Central memory CD8-positive, alpha-beta T cell (primary cell): ENCODE data around the gene AVP.

Experiments
- ATAC-seq: fragments of 150-1000 bp; cut with Tn5 transposase; replicated peaks from 2 replicates; pipeline ENCODE4 v1.10.0; 2022; ENCODE audit warnings: mild to moderate bottlenecking, moderate FRiP score, moderate number of reproducible peaks; ENCODE audit not compliant: poor library complexity, severe bottlenecking; ENCODE audit errors: extremely low read depth
- DNase-seq, 2 donors: peaks; one replicate each; pipeline ENCODE4 v3.0.0; 2021; ENCODE audit warnings: low spot score in 2 of 2
- H3K27ac Mint-ChIP-seq: one replicate; pipeline ENCODE4 v1.8.0; 2022; ENCODE audit warnings: low read depth, mild to moderate bottlenecking, moderate library complexity, mixed read lengths
- H3K27me3 Mint-ChIP-seq: one replicate; pipeline ENCODE4 v1.8.0; 2022; ENCODE audit warnings: mixed read lengths
- H3K36me3 Mint-ChIP-seq: one replicate; pipeline ENCODE4 v1.8.0; 2022; ENCODE audit warnings: mild to moderate bottlenecking, moderate library complexity, mixed read lengths; ENCODE audit not compliant: insufficient read depth
- H3K4me1 Mint-ChIP-seq: one replicate; pipeline ENCODE4 v1.8.0; 2022; ENCODE audit warnings: mixed read lengths
- H3K4me3 Mint-ChIP-seq: one replicate; pipeline ENCODE4 v1.8.0; 2022; ENCODE audit warnings: mild to moderate bottlenecking, moderate library complexity, mixed read lengths
- H3K9me3 Mint-ChIP-seq: one replicate; pipeline ENCODE4 v1.8.0; 2022; ENCODE audit warnings: mixed read lengths

AVP gene

DNA sequence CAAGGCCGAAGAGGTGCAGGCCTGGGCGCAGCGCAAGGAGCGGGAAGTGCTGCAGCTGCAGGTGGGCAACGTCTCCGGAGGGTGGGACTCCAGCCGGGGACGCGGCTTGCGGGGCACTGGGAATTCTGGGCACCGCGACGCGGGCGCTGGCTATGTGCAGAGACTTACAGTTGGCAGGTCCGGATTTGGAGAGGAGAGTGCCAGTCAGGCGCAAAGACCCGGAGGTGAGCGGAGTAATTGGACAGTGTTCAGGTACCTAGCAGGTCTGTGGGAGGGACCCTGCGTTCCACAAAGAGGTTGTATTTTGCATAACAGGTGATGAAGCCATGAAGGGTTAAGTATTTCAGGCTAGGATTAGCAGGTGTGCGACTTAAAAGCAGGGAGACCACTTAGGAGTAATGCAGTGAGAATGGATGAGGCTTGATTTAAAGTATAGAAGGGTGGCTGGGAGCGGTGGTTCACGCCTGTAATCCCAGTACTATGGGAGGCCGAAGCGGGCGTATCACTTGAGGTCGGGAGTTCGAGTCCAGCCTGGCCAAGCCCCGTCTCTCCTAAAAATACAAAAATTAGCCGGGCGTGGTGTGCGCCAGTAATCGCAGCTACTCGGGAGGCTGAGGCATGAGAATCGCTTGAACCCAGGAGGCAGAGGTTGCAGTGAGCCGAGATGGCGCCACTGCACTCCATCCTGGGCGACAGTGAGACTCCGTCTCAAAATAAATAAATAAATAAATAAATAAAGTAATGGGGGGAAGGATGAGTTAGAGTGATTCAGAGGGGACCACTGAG lies 37.7 kb downstream of the AVP start:
- Mint-ChIP-seq H3K27ac (peak overlapping the region; percentile 80), H3K9me3 (no peaks in the 10 kb centered on the region), H3K36me3 (peaks cover 24% of the 10 kb centered on the region), H3K27me3 (no peaks in the 10 kb centered on the region), H3K4me1 (peaks cover 15% of the 10 kb centered on the region), H3K4me3 (peak overlapping the region; percentile 85)
- ATAC-seq: peak; percentile 8
- no peak for DNase-seq

DNA sequence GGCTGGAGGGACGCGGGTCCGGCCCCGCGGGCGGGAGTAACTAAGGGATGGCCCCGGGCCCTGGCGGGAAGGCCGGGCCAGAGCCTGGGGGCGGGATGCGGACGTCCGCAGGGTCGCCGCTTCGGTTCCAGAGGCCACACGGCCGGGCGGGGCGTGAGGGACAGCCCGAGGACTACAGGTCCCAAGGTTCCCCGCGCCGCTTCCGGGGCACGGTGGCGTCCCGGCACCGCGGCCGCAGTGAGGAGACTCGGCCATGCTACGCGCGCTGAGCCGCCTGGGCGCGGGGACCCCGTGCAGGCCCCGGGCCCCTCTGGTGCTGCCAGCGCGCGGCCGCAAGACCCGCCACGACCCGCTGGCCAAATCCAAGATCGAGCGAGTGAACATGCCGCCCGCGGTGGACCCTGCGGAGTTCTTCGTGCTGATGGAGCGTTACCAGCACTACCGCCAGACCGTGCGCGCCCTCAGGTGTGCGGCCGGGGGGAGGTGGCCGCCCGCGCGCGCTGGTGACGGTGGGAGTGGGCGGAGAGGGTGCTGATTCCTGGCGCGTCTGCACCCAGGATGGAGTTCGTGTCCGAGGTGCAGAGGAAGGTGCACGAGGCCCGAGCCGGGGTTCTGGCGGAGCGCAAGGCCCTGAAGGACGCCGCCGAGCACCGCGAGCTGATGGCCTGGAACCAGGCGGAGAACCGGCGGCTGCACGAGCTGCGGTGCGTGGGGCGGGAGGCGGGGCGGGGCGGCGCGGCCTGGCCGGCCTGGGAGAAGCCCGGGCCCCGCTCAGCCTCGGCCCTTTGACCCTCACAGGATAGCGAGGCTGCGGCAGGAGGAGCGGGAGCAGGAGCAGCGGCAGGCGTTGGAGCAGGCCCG lies 38.5 kb downstream of the AVP start, which contains the start of gene MRPS26:
TSS of gene MRPS26 (plus strand) at position 237 of the 861 bp plus-strand sequence. CDS start at position 254, 17 bp downstream.
- Mint-ChIP-seq H3K36me3 (peaks cover 26% of the 10 kb centered on the region), H3K4me3 (peak within 1 kb of the TSS; percentile 85), H3K27me3 (no peaks in the 10 kb centered on the region), H3K27ac (peak within 1 kb of the TSS; percentile 80), H3K9me3 (no peaks in the 10 kb centered on the region), H3K4me1 (peaks cover 15% of the 10 kb centered on the region)
- DNase-seq: peak; percentile 41 to 62
- ATAC-seq: peak; percentile 91

DNA sequence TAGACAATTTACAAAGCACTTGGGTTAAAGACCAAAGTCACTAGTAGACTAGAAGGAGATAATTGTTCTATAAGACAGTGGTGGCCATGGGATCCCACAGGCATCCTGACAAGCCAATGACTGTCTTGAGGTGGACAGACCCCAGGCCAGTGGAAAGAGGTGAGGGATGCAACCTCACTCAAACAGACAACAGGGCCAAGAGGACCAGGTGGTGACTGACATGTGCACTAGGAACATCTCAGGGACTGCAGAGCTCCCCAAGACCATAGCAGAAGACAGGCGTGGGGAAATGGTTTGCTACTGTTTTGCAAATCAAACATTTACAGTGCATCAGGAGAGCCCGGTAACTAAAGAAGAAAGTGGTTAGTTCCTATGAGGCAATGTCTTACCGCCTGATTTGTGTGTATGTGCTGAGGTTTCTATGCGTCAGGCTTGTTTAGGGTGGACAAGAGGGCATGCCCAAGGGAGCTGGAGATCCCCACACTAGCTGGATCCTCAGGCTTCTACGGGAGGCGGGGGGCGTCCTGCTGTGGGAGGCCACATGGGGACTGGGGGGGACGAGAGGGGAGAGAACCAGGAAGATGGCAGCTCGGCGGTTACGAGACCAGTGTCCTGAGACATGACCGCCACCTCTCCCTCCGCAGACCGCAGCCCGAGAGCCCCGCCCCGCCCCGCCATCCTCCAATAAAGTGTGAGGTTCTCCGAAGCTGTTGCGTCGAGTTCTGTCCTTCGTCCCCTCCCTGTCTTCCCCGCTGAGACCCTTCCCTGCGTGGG lies 39.3 kb downstream of the AVP start:
- peak; percentile 16 to 33 for DNase-seq
- no peaks in the 10 kb centered on the region for H3K27me3 Mint-ChIP-seq
- peak overlapping the region; percentile 42 for H3K27ac Mint-ChIP-seq

DNA sequence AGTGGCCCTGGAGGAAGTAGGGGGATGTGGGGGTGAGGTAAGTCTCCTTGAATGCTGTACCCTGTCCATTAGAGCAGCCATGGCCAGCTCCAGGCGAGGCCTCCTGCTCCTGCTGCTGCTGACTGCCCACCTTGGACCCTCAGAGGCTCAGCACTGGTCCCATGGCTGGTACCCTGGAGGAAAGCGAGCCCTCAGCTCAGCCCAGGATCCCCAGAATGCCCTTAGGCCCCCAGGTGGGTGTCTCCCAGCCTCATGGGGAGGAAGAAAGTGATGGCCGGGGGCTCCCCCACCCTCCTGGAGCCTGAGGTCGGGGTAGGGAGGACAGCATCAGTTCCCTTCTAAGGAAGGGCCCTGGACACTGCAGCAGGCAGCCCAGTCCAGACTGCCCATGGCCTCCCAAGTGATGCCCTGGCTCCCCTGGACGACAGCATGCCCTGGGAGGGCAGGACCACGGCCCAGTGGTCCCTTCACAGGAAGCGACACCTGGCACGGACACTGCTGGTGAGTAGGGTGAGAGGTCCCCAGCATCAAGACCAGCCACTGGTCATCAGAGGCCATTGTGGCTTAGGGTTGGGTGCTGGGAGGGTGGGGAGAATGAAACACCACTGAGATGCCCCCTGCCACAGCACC lies 40.1 kb downstream of the AVP start:
- DNase-seq (no peak), ATAC-seq (no peak)
- H3K27ac Mint-ChIP-seq: peak overlapping the region; percentile 42
- peaks cover 28% of the 10 kb centered on the region for H3K36me3 Mint-ChIP-seq
- peaks cover 15% of the 10 kb centered on the region for H3K4me1 Mint-ChIP-seq
- no peaks in the 10 kb centered on the region for H3K9me3 Mint-ChIP-seq
- H3K27me3 Mint-ChIP-seq: no peaks in the 10 kb centered on the region
- peak overlapping the region; percentile 85 for H3K4me3 Mint-ChIP-seq

More for the DNA sequence above, 39.3 kb downstream of the AVP start:
- Mint-ChIP-seq H3K36me3 (peaks cover 27% of the 10 kb centered on the region), H3K4me1 (peaks cover 15% of the 10 kb centered on the region), H3K9me3 (no peaks in the 10 kb centered on the region), H3K4me3 (peak overlapping the region; percentile 85)
- peak; percentile 54 for ATAC-seq

DNA sequence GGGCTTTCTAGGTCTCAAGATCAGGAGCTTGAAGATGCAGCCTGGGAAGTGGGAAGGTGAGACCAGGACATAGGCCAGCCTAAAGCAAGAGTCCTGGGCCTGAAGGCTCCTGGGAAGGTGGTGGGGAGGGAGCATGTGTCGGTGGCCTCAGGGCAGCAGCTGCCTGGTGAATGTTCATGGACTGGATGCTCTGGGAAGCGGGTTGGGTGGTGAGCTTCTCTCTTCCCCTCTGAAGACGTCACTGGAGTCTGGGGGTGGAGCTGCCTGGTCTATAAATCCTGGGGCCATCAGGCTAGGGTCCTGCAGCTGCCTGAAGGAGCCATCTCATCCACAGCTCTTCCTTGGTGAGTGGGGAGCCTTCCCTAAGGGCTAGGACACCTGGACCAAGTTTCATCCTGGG lies 41.2 kb downstream of the AVP start, which contains the start of gene GNRH2:
TSS of gene GNRH2 (plus strand) at position 301 of the 400 bp plus-strand sequence. CDS start 793 bp downstream, outside the sequence.
- Mint-ChIP-seq H3K4me3 (no peak within 1 kb of the TSS), H3K4me1 (peaks cover 15% of the 10 kb centered on the region), H3K36me3 (peaks cover 33% of the 10 kb centered on the region), H3K27ac (no peak within 1 kb of the TSS), H3K27me3 (no peaks in the 10 kb centered on the region), H3K9me3 (no peaks in the 10 kb centered on the region)
- no peak for ATAC-seq
- DNase-seq: no peak

DNA sequence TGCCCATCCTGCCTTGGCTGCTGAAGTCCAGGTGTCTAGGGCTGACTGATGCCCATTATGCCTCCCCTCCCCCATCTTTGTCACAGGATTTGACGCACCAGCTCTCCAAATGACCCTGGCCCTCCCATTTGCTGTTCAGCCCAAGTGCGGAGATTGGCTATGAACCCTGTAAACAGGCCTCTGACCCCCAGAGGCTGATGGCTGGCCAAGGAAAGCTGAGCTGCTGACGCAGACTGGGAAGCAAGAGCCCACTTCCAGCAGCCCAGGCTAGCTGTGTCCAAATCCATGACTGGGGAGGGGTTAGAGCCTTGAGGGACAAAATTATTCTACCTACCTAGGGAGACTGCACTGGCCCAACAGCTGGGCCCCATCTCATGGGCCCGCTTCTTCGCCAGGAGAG lies 41.9 kb downstream of the AVP start:
- Mint-ChIP-seq H3K4me3 (no peak overlapping the region), H3K4me1 (peaks cover 15% of the 10 kb centered on the region), H3K9me3 (no peaks in the 10 kb centered on the region), H3K27ac (no peak overlapping the region), H3K27me3 (no peaks in the 10 kb centered on the region), H3K36me3 (peaks cover 30% of the 10 kb centered on the region)
- ATAC-seq (no peak), DNase-seq (no peak)

DNA sequence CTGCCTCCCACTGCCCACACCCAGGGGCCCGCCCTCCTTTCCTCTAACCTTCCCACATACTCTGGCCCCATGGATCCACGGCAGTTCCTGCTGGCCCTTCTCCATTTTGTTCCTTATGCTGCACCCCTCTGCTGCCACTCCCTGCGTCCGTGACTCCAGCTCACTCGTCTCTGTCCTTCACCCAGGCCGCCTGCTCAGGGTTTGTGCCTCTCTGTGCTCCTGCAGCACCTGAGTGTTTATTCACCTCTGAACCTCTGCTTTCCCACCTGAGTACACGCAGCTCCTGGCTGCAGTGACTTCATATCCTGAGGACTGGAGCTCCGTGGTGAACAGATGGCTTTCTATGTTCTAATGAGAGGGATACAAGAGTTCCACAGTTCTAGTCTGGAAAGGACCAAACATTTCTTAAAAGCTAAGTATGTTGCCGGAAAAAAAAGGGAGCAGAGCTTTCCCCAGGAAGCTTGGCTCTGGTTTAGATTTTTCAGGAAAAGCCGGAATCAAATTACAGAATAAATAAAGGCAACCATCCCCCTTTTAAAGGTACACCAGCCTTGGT lies 42.6 kb downstream of the AVP start:
- ATAC-seq (no peak), DNase-seq (no peak)
- Mint-ChIP-seq H3K4me3 (no peak overlapping the region), H3K4me1 (peaks cover 12% of the 10 kb centered on the region), H3K27ac (peak overlapping the region; percentile 55), H3K36me3 (peaks cover 33% of the 10 kb centered on the region), H3K27me3 (no peaks in the 10 kb centered on the region), H3K9me3 (no peaks in the 10 kb centered on the region)

DNA sequence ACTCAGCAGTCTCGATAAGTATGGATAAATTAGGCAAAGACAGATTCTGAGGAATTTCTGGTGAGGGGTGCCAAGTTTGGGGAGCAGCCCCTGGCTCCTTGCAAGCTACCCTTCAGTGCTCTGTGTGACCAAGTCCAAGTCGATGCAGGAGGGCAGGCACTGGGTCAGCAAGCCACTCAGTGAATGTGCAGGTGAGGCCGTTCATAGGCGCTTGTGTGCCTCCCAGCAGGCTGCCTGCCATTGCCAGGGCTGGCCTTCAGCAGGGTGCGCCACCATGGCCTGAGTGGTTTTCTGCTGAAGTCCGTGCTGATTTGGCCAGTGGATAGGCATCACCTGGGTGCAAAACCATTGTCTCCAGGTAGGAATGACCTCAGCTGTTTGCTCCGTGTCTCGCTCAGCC lies 44.4 kb downstream of the AVP start:
- Mint-ChIP-seq H3K27ac (peak overlapping the region; percentile 33), H3K9me3 (no peaks in the 10 kb centered on the region), H3K27me3 (no peaks in the 10 kb centered on the region), H3K4me3 (no peak overlapping the region), H3K4me1 (peaks cover 3% of the 10 kb centered on the region), H3K36me3 (peaks cover 38% of the 10 kb centered on the region)
- DNase-seq (no peak), ATAC-seq (no peak)

DNA sequence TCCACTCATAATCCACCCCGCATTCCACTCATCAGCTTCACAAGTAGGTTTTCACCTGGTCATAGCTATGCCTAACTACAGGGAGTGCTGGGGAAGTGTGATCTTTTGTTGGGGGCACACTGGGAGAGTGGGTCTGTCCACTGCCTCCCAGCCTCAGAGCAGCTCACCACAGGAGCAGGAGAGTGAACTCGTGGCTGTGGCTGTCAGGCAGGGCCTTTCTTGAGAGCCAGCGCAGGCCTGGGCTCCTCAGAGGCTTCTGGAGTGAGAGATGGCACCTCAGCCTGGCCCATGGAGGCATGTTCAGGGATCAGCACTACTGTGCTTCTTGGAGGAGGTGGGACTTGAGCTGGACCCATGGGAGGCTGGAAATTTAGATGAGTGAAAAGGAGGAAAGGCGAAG lies 45.1 kb downstream of the AVP start:
- DNase-seq (no peak), ATAC-seq (no peak)
- Mint-ChIP-seq H3K4me1 (no peaks in the 10 kb centered on the region), H3K36me3 (peaks cover 38% of the 10 kb centered on the region), H3K27me3 (no peaks in the 10 kb centered on the region), H3K9me3 (no peaks in the 10 kb centered on the region), H3K4me3 (no peak overlapping the region), H3K27ac (peak overlapping the region; percentile 21)

DNA sequence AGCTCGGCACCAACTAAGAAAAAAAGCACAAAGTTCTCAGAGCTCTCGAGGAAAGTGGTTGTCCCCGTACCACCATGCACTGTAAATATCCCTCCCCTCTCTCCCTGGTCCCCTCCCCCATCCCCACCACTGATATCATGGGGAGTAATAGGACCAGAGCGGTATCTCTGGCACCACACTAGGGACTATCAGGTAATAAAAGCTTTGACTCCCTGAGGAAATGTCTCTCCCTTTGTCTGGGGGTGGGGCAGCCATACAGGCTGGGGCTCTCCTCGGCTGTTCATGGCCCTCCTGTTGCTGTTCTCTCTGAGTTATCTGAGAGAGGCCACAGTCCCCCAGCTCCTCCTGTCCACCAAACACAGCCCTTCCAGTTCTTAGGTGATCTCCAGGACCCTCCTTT lies 46.1 kb downstream of the AVP start:
- no peaks in the 10 kb centered on the region for H3K9me3 Mint-ChIP-seq
- H3K36me3 Mint-ChIP-seq: peaks cover 37% of the 10 kb centered on the region
- ATAC-seq: no peak

DNA sequence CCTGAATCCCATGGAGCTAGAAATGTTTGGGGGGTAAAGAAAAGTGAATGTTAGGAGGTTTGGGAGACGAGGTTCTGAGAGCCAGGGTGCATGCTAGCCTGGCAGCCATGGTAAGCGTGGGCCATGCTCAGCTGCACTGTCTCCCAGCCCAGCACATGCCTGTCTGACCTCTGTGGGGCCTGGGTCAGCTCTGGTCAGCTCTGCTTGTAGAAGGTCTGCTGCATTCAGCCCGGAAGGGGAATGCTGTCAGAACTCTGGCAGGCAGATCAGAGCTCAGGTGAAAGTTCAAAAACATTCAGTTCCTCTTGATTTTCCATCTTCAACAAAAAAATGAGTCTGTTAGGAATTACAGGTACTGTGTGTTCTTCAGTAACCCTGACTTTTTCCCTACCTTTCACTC lies 46.9 kb downstream of the AVP start:
- no peak overlapping the region for H3K27ac Mint-ChIP-seq
- no peaks in the 10 kb centered on the region for H3K9me3 Mint-ChIP-seq
- H3K27me3 Mint-ChIP-seq: no peaks in the 10 kb centered on the region
- no peaks in the 10 kb centered on the region for H3K4me1 Mint-ChIP-seq
- no peak for ATAC-seq
- no peak overlapping the region for H3K4me3 Mint-ChIP-seq
- no peak for DNase-seq
- peaks cover 35% of the 10 kb centered on the region for H3K36me3 Mint-ChIP-seq

More for the DNA sequence above, 46.1 kb downstream of the AVP start:
- no peaks in the 10 kb centered on the region for H3K27me3 Mint-ChIP-seq
- no peaks in the 10 kb centered on the region for H3K4me1 Mint-ChIP-seq
- DNase-seq: no peak
- no peak overlapping the region for H3K4me3 Mint-ChIP-seq
- H3K27ac Mint-ChIP-seq: no peak overlapping the region
